Globus pallidus (tissue), 1 donor: ENCODE measurements around the gene LAMB4.
A peak's percentile ranks its signal among the peaks of the same experiment; 100 is the strongest.

Source experiments
- DNase-seq: peaks from one replicate; pipeline ENCODE4 v3.0.0-alpha.2; 2015; ENCODE audit warnings: low spot score

Gene LAMB4

DNA sequence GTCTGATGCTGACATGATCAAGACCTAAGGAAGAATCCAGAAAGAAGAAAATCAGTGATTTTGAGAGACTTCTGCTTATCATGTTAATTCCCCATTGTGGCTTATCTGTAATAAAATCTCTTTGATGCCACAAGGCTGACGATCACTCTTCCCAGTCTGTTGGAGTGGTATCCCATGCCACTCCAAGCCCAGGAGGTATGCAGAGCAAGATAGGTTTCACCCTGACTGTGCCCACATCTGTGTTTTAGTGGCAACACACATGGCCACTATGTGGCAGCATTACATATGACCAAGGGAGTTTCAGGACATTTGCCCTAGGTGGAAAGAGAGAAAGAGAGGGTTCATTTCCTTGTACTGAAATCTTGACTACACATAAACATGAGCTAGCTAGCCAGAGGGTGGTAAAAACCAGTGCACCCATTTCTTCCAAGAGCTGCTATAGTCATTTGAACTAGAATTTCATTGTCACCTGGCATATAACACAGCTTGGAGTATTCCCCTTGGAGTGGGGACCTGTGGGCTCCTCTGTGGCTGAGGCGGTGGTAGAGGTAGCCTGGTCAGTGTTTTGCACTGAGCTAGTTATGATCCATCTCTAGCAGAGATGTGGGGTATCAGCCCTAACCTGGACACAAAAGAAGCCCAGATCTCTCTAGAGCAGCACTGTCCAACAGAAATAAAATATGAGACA is 20.8 kb downstream of the LAMB4 start:
- DNase-seq, result peak; percentile 9

DNA sequence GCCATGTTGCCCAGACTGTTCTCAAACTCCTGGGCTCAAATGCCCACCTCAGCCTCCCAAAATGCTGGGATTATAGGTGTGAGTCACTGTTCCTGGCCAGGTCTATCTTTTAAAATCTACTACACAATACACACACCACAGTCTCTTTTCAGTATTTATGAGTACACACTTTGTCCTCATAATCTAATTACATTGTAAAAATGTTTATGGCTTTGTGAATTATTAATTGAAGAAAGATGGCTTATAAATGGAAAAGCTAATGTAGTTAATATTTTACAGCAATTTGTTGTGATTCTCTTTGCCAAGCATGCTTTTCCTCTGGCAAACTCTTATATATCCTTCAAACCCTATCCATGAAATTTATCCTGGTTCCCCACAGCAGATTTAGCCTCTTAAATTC is 22.0 kb downstream of the LAMB4 start:
- no peak for DNase-seq

DNA sequence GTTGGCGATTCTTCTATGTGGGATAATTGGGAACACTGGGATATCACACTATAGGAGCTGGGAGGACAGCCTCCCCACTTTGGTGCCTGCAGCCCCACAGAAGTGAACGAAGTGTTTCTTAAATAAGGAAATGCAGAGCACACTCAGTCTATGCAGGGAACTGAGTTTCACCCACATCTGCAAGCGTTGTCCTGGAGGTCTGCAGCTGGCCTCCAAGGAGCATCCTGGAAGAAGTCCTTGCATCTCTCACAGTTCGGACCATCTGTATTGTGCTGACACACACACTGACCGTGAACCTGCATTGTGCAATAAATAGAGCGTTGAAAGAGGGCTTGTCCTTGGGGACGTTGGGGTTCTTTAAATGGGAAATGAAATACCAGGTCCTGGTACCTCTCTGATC is 25.8 kb downstream of the LAMB4 start:
- DNase-seq, result no peak

DNA sequence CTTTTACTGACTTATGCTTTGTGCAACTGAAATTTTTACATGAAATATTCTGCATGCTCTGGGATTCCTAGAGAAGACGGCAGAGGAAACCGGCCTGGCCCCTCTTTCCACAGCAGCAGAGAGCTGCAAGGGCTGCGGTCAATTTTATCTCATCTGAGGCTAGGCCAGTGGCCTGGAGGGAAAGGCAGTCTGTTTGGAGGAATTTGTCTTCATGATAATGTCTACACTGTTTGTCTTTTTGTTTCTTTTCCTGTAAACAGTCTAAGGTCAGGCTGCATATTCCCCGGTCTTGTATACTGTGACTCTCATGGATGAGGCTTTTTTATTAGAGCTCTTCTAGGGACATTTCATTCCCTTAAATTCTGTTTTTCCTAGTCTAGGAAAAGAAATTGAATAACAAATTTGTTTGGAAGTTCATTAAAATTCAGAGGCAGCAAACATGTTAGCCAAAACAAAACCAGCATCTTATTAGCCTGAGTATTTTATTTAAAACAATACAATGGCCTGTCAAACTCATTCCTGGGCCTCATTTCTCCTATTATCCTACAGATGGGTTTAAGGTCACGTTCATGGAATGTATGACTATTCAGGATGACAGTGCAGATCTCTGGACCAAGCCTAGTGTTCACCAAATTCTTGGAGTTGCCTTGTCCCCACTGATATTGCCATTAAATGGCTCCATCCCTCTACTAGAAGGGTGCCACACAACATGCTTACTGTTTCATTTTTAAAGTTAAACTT is 26.4 kb downstream of the LAMB4 start:
- DNase-seq, result no peak

DNA sequence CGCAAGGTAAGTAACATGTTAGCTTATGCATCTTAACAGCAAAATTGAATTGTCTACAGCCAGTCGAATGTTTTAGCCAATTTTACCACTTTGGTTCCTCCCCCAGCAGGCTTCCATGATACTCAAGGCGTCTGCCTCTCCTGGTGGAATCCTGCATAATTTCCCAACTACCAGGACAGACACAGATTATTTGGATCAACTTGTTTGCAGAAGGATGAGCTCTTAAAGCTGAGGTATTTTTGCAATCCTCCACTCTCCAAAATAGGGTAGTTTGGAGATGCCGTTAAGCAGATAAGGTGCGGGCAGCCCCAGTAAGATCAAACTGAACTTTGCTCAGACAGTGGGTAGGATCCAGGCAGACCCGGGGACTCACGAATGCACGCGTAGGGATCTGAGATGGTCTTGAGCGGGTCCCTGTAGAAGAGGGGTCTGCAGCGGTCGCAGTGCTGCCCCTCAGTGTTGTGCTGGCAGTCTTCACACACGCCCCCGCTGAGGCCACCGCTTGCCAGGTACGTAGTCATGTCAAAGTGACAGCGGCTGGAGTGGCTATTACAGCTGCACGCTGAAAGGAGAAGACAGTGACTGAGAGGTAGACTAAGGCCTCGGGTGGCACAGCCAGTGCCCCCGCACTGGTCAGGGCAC is 27.4 kb downstream of the LAMB4 start:
- DNase-seq, result no peak

DNA sequence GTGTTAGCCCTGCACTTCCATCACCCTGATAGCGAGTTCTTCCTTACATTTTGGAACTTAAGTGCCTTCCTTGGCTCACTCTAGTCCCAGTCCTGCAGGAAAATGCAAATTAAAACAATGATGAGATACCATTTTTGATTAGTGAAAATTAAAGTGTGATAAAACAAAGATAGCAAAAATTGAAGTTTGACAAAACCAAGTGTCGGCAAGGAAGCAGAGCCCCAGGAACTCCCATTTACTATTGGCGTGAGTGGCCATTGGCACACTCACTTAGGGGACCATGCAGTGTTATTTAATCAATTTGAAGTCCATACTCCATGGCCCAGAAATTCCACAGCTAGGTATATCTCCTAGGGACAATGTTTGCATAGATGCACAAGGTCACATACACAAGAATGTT is 28.4 kb downstream of the LAMB4 start:
- DNase-seq, result no peak

DNA sequence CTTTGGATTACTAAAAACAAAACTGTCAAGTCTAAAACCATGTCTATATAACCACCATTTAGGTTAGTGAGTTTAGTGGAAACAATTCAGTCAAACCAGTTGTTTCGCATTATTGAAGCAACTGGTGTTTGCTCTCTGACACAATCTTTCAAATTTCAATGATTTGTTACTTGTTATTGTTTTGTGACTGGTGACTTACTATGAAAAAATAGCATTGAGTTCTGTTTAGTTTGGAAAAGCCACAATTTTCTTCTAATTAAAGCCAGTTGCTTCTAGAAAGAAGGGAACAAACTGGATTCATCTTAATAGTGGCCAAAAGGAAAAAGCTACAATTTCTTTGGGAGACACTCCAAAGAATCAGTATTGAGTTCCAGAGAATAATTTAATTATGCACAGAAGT is 30.4 kb downstream of the LAMB4 start:
- no peak for DNase-seq

DNA sequence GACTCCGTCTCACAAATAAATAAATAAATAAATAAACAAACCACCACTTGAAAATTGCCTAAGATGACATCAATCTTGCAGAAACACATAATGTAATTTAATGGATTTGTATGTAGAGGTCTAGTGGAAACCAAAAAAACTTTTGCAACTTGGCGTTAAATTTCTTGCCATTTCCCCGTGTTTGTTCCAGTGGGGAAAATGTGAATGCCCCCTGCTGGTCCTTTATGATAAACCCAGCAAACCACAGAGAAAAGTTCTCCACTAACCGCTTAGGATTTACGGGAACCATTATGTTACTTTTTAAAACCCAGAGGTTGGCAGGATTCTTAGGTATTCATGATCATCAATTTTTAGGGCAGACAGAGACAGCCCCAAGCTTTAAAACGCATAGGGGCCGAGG is 32.5 kb downstream of the LAMB4 start:
- DNase-seq, result no peak

DNA sequence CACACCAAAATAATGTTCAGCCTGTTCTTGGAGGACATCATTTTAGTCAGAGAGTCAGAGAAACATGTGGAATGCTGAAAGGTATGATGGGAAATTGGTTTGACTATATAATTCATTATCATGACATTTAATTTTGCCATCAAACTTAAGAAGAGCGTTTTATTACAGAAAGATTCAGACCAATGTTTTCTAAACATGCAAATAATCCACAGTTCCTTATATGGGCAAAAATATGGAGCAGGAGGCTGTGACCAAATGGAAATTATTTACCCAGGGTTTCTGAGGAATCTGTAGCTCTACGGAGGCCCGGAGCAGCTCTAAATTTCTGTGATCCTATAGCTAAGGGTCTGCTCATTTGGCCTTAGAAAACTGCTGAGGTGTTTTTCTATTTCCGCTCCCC is 33.2 kb downstream of the LAMB4 start:
- no peak for DNase-seq

DNA sequence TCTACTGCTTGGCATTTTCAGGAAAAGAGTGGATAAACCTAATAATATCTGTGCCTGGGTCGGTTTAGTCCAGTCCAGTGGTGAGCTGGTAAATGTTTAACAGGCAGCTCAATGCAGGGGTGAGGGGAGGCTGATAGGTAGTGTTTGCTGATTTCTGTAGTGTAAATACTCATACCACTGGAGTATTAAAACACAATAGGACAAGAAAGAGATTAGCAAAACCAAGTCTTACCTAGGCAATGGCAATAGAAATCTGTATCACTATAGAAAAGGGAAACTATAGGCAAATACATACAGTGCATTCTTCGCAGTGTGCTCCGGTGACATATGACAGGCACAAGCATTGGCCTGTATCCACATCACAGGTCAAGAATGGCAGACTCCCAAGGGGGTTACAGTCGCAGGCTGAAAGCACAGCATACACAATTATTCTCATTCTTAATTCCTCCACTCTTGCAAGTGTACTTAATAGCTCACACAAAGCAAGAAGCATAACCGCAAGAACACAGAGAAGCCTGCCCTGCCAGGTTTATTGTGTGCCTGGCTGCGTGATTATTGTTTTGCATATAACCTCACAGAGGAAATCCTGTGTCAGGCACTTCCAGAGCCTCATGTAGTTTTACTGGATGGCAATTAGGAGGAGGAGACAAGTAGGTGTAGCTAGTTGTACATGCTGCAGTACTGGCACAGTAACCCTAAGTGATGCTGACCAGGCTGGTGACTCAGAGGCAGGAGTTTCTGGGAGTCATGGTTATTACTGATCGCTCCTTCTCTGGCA is 35.0 kb downstream of the LAMB4 start:
- no peak for DNase-seq

DNA sequence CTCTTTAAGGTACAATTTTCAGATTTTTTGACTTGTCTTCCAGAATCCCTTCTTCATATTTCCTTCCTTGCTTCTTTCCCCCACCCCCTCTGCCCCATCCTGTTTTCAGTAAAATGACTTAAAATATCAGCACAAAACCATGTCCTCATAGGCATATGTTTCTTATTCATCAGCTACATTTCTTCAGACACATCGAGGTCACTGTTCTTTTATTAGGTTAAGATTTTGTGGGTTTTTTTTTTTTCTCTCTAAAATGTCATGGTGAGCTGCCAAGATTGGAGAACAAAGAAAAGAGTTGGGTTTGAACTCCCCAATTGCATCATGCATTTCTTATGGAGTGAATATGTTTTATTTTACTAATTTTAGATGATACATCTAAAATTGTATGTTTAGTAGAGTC is 35.8 kb downstream of the LAMB4 start:
- no peak for DNase-seq

DNA sequence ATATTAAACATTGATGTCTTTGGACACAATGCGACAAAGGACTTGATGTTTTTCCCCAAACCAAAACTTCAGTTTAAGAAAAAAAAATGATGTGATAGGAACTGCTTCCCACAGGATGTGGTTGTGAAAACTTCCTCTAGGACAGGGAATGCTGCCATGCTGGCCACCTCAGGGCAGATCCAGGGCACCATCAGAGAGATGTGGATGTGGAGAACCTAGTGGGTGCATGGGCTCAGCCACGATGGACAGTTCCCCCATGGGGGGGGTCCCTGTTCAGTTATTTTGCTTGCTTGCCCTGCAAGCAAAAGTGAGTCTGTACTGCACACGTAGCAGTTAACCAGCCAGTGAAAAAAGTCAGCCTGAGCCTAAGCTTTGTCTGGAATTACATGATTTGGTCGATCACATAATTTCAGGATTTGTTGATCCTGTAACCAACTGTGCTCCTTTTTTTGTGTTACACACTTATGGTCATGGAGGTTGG is 36.3 kb downstream of the LAMB4 start:
- DNase-seq, result no peak

DNA sequence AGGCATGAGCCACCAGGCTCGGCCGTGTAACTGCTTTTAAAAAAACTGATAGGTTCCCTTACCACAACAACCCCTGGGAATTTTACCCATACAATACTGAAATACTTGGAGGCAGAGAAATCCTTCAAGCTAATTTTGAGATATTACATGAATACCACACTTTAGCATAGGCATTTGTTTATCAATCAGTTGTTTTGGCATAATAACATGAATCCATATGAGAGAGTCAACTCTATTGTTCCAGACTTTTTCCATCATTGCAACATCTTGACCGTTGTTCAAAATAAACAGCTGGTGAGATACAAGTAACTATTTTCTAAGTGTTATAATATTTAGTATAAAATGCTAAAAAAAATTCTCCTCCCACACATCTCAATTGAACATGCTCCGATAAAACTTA is 36.8 kb downstream of the LAMB4 start:
- DNase-seq, result no peak

DNA sequence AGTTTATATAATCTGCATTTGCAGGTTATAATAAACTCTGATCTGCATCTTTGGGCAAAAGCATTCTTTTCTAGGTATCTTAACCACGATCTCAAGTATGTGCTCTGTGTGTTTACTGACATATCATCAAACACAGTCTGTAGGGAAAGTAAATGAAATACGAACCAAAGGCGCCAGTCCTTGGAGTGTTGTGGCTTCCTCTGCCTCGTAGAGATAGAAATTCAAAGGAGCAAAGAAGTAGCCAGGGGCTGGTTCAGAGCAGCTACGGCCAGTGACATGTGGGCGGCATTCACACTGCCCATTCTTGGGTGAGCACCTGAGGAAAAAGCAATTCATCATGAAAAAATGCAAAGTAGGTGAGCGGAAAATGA is 38.7 kb downstream of the LAMB4 start:
- no peak for DNase-seq

DNA sequence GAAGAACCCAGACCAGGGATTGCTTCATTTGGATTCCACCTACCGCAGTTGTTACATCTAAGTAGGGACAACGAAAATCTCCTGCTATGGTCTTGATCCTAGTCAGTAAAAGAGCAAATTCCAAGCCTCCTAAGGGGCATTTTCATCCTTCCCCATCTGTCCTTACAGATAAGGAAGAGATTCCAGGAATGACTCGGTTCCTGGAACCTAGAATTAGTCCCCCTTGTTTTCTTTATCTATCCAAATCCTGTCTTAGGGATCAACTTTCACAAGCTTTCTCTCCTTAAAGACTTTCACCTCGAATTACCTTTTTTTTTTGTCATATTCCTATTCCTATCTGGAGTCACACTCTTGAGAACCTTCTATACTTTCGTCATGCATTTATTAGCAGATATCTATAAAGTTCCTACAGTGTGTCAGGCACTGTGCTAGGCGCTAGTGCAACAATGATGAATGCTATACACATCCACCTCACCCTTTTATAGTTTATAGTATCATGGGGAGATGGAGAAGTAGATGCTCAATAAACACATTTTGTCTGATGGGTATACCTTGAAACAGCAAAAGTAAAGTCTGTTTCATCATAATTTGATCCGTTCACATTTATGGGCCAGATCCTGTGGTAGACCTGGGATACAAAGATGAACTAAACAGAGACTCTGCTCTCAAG is 39.2 kb downstream of the LAMB4 start:
- no peak for DNase-seq

DNA sequence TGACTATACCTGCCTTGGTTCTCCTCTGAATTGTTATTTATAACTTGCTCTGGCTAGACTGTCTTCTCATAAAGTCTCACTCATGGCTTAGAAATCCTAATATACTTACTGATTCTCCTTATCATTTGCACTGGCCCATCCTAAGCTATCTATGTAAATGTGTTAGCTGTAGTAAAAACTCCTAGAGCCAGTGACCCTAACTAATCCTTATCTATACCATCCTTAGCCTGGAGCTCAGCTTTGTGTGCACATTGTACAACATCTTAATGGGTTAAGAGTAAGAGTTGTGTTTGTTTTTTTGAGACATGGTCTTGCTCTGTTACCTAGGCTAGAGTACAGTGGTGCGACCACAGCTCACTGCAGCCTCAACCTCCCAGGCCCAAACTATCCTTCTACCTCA is 40.8 kb downstream of the LAMB4 start:
- no peak for DNase-seq

DNA sequence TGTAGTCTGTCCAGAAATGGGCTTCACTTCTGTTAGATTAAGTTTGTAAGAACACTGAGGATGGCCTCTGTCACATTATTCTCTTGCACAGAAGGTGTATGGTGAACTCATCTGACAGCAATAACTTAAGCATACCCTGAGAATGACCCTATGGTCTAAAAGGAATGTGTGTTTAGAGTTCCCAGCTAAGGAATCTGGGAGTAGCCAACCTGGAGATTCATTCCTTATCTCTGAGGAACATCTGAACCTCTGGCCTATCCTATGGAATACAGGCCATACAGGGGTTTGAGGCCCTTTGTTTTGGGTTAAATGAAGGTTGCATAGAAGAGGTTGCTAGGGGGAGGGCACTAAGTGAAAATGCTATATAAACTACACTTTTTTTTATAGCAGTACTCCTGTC is 41.4 kb downstream of the LAMB4 start:
- no peak for DNase-seq

DNA sequence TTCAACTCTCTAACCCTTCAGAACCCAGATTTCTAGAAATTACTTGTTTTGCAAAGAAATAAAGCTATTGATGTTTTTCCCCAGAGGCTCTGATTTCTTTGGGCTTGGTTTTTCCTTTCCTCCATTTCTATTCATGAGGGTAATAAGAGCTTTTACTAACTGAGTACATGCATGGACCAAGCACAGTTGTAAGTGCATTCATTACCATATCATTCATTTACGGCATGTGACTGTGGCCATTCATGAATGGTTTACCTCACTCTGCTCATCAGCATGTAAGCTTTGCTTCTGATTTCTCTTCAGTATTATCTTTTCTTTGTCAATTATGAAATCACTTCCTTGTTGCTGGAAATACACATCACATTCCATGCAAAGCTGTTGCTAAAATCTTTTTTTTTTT is 42.4 kb downstream of the LAMB4 start:
- no peak for DNase-seq

DNA sequence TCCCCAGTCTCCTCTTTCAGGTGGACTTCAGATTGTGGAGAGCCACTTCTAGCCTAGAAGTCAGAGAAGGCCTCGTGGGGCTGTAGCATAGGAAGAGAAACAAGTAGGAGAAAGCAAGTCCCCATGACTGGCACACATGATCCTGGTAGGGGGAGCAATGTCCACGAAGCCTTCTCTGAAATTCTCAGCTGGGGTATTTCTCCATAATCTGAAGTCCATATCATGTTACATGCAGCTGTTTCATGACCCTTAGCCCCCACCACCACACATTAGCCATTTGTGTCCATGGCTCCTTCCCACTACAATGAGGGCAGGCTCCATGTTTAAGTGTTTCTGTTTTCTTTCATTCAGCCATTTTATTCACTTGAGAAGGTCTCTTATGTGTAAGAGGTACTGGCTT is 43.2 kb downstream of the LAMB4 start:
- no peak for DNase-seq

DNA sequence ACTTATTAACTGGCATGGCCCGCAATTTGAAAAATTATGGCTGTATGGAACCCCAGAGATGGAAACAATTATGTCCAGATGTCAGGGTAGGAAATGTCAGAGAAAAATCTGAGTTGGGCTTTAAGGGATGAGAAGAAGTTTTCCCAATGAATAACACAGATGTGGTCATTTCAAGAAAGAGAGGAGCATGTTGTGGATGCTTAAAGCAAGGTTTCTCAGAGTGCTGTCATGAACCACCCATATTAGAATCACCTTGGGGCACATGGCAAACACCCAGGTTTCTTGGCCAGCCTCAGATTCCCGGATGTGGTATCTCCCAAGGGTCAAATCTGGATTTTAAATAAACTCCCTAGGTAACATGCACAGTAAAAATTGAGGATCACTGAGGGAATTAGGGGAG is 43.6 kb downstream of the LAMB4 start:
- DNase-seq, result no peak

DNA sequence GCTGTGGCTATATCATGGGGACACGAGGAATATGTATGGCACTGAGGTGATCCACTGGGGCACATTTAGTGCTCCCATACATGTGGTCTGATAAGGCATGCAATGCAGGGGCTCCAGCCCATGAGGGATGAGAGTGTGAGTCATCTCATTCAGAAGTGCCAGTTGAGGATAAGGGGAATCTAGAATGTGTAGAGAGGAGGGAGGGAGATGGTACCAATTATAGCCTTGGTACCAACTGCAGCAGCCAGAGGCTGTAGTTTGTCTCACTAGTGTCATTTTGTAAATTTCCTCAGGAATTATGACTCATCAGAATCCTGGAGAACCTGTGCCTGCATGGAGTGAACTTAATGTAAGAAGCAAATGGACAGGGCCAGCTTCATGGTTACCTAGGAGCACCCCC is 46.2 kb downstream of the LAMB4 start:
- no peak for DNase-seq
